ENCODE results near the gene TEX12.

Gene TEX12

GRCh38 chr11:112216561-112217105 is 49.5 kb downstream of the TEX12 start:
- no peak for DNase-seq (ENCODE audit: low spot score)
- TF ChIP-seq, protein P1, sequence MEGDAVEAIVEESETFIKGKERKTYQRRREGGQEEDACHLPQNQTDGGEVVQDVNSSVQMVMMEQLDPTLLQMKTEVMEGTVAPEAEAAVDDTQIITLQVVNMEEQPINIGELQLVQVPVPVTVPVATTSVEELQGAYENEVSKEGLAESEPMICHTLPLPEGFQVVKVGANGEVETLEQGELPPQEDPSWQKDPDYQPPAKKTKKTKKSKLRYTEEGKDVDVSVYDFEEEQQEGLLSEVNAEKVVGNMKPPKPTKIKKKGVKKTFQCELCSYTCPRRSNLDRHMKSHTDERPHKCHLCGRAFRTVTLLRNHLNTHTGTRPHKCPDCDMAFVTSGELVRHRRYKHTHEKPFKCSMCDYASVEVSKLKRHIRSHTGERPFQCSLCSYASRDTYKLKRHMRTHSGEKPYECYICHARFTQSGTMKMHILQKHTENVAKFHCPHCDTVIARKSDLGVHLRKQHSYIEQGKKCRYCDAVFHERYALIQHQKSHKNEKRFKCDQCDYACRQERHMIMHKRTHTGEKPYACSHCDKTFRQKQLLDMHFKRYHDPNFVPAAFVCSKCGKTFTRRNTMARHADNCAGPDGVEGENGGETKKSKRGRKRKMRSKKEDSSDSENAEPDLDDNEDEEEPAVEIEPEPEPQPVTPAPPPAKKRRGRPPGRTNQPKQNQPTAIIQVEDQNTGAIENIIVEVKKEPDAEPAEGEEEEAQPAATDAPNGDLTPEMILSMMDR (IDR thresholded peaks at IDR 0.05; ENCODE audit: extremely low read depth, insufficient read depth, missing control alignments), result no peak
- in situ Hi-C loops (cut with MboI; ENCODE audit: low pct_unique_long_range_greater_than_20kb, low sequenced_read_pairs, unreplicated experiment), result no loop called here

- in situ Hi-C loops (cut with MboI; ENCODE audit: low pct_unique_long_range_greater_than_20kb, low sequenced_read_pairs, unreplicated experiment), result loop anchor here (10.0 kb wide), 1 partner anchor 55 kb away; no protein-coding TSS in a partner anchor
- DNase-seq (ENCODE audit: low spot score), result peak; percentile 74
- TF ChIP-seq, protein P1 (IDR thresholded peaks at IDR 0.05; ENCODE audit: extremely low read depth, insufficient read depth, missing control alignments), result peak; percentile 73
These were observed 52.5 kb downstream of the TEX12 start for GRCh38 chr11:112219476-112220232.

GRCh38 chr11:112221274-112221835 is 54.2 kb downstream of the TEX12 start:
- in situ Hi-C loops (cut with MboI; ENCODE audit: low pct_unique_long_range_greater_than_20kb, low sequenced_read_pairs, unreplicated experiment), result loop anchor here (10.0 kb wide), 1 partner anchor 53 kb away; no protein-coding TSS in a partner anchor
- no peak for DNase-seq (ENCODE audit: low spot score)
- TF ChIP-seq, protein P1 (IDR thresholded peaks at IDR 0.05; ENCODE audit: extremely low read depth, insufficient read depth, missing control alignments), result no peak
